ENCODE measurements around the gene RHEB. TPM values are rescaled to one million over a fixed set of nuclear protein-coding genes. Genes with fewer than 3 reads are reported as not detected.
"Not testable (repeated sequence)": the region's sequence is repeated elsewhere in the genome, so short reads cannot be mapped to it uniquely, and the experiment has no call there.

The RHEB gene
- total RNA-seq, 4 donors from 2014 or later = 107 to 229 (median 155) TPM

DNA sequence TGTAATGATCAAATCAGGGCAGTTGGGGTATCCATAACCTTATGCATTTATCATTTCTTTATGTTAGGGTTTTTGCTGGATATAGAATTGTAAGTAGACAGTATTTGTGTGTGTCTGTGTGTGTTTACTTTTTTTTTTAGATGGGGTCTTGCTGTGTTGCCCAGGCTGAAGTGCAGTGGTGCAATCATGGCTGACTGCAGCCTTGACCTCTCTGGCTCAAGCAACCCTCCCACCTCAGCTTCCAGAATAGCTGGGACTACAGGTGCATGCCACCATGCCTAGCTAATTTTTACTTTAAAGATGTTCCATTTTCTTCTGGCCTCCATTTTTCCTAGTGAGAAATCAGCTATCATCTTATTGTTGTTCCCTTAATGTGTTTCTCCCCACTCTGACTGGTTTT lies 10.1 kb upstream of the RHEB start:
- Histone ChIP-seq H3K27ac (no peak overlapping the region), H3K4me1 (no peaks in the 10 kb centered on the region), H3K9me3 (peaks cover 0 to 18% (median 0%) of the 10 kb centered on the region in 3 donors), H3K4me3 (no peak overlapping the region), H3K27me3 (no peaks in the 10 kb centered on the region), H3K36me3 (no peaks in the 10 kb centered on the region)
- TF ChIP-seq POLR2A (IDR thresholded peaks at IDR 0.05) = no peak
- no peak for TF ChIP-seq CTCF (IDR thresholded peaks at IDR 0.05)
- TF ChIP-seq EP300 (IDR thresholded peaks at IDR 0.05) = no peak
- no peak for TF ChIP-seq POLR2AphosphoS5 (IDR thresholded peaks at IDR 0.05)
- no peak for ATAC-seq

GRCh38 chr7:151524845-151525244 lies 5.2 kb upstream of the RHEB start:
- no peak for TF ChIP-seq CTCF (IDR thresholded peaks at IDR 0.05)
- TF ChIP-seq POLR2AphosphoS5 (IDR thresholded peaks at IDR 0.05) = no peak
- TF ChIP-seq POLR2A (IDR thresholded peaks at IDR 0.05) = no peak
- no peak for TF ChIP-seq EP300 (IDR thresholded peaks at IDR 0.05)
- Histone ChIP-seq H3K4me1 (peaks cover 0 to 10% (median 7%) of the 10 kb centered on the region in 3 donors), H3K27me3 (no peaks in the 10 kb centered on the region), H3K36me3 (no peaks in the 10 kb centered on the region), H3K27ac (no peak overlapping the region), H3K4me3 (no peak overlapping the region), H3K9me3 (peaks cover 0 to 3% (median 0%) of the 10 kb centered on the region in 3 donors)
- ATAC-seq = no peak
- WGBS, 2 donors (ENCODE audit: low coverage in 1 of 2) = 89 to 100% methylated on average over 2 of the region's 2 CpGs

GRCh38 chr7:151524331-151524730 lies 4.6 kb upstream of the RHEB start:
- Histone ChIP-seq H3K27me3 (no peaks in the 10 kb centered on the region), H3K4me3 (no peak overlapping the region), H3K9me3 (no peaks in the 10 kb centered on the region), H3K4me1 (peaks cover 0 to 10% (median 7%) of the 10 kb centered on the region in 3 donors), H3K27ac (no peak overlapping the region), H3K36me3 (no peaks in the 10 kb centered on the region)
- no peak for ATAC-seq
- no peak for TF ChIP-seq POLR2AphosphoS5 (IDR thresholded peaks at IDR 0.05)
- WGBS, 2 donors (ENCODE audit: low coverage in 1 of 2) = 84 to 100% methylated on average over 3 to 8 of the region's 8 CpGs

DNA sequence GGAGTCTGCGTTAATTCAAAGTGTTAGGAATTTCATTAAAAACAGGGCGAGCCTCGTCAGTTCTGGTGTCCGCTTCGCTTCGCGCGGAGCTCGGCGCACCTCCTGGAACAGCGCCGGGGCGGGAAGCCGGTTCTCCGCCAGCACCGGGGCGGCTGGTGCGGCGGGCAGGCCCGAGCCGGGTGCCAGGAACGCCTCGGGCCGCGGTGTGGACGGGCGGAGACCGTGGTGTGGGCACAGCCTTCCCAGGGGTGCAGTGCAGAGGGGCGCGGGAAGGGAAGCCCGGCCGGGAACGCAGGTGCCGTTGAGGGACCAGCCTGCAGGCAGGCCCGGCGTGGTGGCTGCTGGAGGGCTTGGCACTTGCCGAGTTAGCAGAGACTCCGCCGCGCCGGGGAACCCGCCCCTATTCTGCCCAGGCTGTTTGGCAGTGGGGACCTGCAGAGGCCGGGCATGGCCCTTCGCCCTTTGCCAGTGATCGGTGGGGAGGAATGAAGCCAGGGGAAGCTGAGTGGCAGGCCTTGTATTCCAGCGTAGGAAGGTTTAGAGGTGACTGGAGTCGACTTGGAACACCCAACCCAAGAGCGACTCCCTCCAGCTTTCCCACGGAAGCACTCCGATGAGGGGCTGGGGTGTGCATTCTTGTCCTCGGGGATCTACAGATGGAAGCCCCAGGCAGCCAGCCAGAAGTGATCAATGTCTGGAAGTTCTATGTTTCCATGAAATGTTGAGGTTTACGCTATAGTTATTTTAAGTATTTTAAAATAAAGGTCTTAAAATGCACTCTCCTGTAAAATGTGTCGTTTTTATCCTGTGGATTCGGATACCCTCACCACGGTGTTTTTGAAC lies 945 bp upstream of the RHEB start:
- no peak for TF ChIP-seq POLR2A (IDR thresholded peaks at IDR 0.05)
- no peak for TF ChIP-seq CTCF (IDR thresholded peaks at IDR 0.05)
- no peak for TF ChIP-seq EP300 (IDR thresholded peaks at IDR 0.05)
- Histone ChIP-seq H3K4me1 (peaks cover 0 to 36% (median 7%) of the 10 kb centered on the region in 3 donors), H3K27ac (peak overlapping the region; percentile 57 to 100 (median 100)), H3K4me3 (peak overlapping the region; percentile 28 to 98), H3K27me3 (no peaks in the 10 kb centered on the region), H3K9me3 (no peaks in the 10 kb centered on the region), H3K36me3 (no peaks in the 10 kb centered on the region)
- 24 to 47% methylated on average over 7 to 17 of the region's 55 CpGs for WGBS, 2 donors (ENCODE audit: low coverage in 1 of 2)
- ATAC-seq = peak; percentile 14

- WGBS, 2 donors (ENCODE audit: low coverage in 1 of 2) = 0% methylated on average over 1 of the region's 118 CpGs; no CpG with 5 or more reads in 1 of the 2 donors
- TF ChIP-seq POLR2A (IDR thresholded peaks at IDR 0.05) (peak; percentile 73 to 85), POLR2AphosphoS5 (IDR thresholded peaks at IDR 0.05) (peak; percentile 18), CTCF (IDR thresholded peaks at IDR 0.05) (peak in 3 of 4 experiments; percentile 17 to 35 (median 29))
- ATAC-seq = peak; percentile 77
- Histone ChIP-seq H3K4me3 (peak overlapping the region; percentile 73 to 98), H3K4me1 (peaks cover 0 to 51% (median 7%) of the 10 kb centered on the region in 3 donors), H3K27ac (peak overlapping the region; percentile 92 to 100 (median 100))
- not testable (repeated sequence) for H3K9me3 ChIP-seq, H3K36me3 ChIP-seq, H3K27me3 ChIP-seq
Measured at GRCh38 chr7:151518947-151519764, 539 bp downstream of the RHEB start.

All from gastroesophageal sphincter (tissue), 4 donors.